Measurements from ENCODE around the gene RASSF7.
A peak's percentile ranks its signal among the peaks of the same experiment; 100 is the strongest.
"Not testable (repeated sequence)": the region's sequence is repeated elsewhere in the genome, so short reads cannot be mapped to it uniquely, and the experiment has no call there.

Gene RASSF7

DNA sequence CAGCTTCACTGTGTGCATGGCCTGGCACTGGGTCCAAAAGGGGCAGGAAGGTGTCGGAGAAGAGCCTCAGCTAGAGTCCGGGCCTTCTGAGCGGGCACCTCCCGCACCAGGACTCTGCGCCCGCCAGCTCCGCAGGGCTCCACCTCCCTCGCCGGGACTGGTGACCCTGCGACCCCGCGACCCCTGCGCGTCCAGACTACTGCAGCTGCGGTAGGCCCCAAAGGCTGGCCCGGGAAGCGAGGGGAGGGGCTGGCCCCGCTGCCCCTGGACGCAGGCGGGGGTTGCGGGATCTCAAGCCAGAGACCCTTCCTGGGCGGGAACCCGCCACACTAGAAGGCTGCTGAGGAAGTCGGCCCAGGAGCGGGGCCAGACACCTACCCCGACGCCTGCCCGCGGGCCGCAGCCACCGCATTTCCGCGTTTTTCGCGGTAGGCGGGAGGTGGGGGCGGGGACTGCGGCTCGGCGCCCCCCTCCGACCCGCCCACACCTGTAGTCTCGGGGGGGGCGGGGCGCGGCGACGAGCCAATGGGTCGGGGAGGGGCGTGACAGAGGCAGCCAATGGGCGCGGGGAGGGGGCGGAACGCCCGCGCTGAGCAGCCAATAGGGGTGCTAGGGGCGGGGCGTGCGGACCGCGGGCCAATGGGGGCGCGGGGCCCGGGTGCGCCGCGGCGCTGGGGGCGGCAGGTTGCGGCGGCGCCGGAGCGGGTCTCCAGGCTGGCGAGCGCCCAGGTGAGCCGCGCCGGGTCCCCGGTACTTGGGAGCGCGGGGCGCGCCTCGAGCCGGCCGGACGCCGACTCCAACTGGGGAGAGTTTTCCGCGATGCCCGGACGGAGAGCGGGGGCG lies at the start of gene RASSF7, which contains the start of gene LMNTD2:
Gene RASSF7 (plus strand): TSS at position 666 of the 843 bp plus-strand sequence. CDS start 799 bp downstream, outside the sequence.
Gene LMNTD2 (minus strand): TSS at position 434 of the 843 bp plus-strand sequence. CDS start 22 bp downstream, at position 412.
- DNase-seq (ENCODE audit: low read depth) = peak; percentile 95

- no peak for DNase-seq (ENCODE audit: low read depth)
Measured at GRCh38 chr11:512761-513595, 47.8 kb upstream of the RASSF7 start.

- DNase-seq (ENCODE audit: low read depth) = no peak
Measured at GRCh38 chr11:514606-515005, 46.2 kb upstream of the RASSF7 start.

DNA sequence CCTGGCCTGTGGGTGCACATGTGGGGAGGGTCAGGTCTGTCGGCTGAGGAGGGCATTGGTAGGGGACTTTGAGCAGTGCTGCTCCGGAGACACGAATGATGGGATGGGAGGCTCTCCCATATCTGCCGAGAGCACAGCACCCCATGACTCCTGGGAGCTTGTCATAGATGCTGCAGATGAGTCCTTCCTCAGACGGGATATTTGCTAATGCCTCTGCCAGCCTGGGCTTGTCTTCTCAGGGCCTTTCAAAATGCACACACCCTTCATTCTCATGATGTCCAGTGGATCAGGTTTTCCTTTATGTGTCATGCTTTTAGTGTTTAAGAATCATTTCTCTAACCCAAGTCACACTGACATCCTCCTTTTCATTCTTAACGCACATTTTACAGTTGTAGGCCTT lies 45.6 kb upstream of the RASSF7 start:
- no peak for DNase-seq (ENCODE audit: low read depth)

- no peak for DNase-seq (ENCODE audit: low read depth)
Measured at GRCh38 chr11:516400-516799, 44.4 kb upstream of the RASSF7 start.

DNA sequence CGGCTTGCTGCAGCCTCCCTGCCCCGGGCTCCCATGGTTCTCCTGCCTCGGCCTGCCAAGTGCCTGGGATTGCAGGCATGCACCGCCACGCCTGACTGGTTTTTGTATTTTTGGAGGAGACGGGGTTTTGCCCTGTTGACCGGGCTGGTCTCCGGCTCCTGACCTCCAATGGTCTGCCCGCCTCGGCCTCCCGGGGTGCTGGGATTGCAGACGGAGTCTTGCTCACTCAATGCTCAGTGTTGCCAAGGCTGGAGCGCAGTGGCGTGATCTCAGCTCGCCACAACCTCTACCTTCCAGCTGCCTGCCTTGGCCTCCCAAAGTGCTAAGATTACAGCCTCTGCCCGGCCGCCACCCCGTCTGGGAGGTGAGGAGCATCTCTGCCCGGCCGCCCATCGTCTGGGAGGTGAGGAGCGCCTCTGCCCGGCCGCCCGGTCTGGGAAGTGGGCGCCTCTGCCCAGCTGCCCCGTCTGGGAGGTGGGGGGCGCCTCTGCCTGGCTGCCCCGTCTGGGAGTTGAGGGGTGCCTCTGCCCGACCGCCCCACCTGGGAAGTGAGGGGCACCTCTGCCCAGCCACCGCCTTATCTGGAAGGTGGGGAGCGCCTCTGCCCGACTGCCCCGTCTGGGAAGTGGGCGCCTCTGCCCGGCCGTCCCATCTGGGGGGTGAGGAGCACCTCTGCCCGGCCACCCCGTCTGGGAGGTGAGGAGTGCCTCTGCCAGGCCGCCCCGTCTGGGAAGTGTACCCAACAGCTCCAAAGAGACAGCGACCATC lies 43.7 kb upstream of the RASSF7 start:
- DNase-seq (ENCODE audit: low read depth) = not testable (repeated sequence)

GRCh38 chr11:518463-519202 lies 42.1 kb upstream of the RASSF7 start:
- DNase-seq (ENCODE audit: low read depth) = peak; percentile 78

DNA sequence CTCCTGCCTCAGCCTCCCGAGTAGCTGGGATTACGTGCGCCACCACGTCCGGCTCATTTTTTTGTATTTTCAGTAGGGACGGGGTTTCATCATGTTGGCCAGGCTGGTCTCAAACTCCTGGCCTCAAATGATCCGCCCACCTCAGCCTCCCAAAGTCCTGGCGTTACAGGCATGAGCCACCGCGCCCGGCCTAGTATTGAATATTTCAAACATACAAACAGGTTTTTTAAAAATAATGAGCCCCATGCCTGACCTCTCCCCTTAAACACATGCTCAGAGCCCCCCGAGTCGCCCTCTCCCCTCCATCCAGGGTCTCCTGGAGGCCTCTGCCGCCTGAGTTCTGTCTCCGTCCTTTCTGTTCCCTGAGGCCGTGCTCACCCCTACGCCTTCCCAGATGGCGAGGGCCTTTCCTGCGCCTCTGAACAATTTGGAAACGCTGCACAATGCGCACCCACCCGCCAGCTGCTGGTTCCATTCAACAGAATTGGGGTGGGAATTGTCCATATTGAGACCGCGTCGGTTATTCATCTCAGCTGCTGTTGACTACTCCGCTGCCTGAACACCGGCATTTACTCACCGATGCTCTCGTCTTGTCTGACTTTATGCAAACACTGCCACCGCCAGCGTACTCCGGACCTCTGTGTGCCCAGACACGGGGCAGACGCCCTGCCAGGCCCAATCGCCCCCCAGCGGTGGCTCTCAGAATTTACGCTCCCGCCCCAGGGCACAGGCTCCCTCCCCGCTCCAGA lies 40.2 kb upstream of the RASSF7 start:
- no peak for DNase-seq (ENCODE audit: low read depth)

DNA sequence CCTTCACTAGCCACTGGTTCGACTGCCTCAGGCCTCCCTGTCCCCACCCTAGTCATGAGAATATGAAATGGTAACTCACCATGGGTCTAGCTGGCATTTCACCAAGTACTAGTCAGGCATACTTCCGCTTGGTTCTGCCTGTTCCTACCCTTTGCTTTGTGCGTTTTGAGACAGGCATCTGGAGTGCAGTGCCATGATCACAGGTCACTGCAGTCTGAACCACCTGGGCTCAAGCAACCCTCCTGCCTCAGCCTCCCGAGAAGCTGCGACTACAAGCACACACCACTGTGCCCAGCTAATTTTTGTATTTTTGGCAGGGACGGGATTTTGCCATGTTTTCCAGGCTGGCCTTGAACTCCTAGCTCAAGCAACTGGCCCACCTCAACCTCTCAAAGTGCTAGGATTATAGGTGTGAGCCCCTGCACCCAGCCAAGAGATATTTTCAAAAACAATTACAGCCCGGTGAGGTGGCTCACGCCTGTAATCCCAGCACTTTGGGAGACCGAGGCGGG lies 39.5 kb upstream of the RASSF7 start:
- DNase-seq (ENCODE audit: low read depth) = no peak

- no peak for DNase-seq (ENCODE audit: low read depth)
Measured at GRCh38 chr11:526192-526591, 34.6 kb upstream of the RASSF7 start.

DNA sequence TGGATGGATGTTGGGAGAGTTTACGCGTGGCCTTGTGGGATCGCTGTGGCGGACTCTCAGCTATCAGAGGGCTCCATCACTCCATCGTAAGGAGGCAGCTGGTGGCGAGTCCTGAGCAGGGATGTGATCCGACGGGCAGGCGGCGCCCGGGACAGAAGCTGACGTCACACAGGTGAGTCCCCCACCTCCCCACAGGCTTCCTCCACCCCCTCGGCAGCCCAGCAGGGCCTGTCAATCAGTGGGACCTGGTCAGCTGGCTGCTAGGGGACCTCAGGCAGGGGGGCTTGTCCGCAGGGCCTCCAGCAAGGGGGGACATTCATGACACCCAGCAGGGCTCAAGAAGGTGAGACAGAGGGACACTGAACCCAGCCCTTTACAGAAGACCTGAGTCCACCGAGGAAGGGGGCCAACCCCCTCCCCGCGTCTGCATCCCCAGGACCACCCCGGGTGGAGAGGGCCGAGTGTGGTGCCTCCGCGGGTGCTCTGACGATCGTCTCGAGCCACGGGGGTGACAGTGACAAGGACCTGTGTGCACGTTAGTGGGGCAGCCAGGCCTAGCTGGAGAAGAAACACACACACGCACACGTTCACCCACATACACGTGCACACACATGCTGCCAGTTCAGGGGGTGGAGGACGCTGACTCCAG lies 32.5 kb upstream of the RASSF7 start:
- no peak for DNase-seq (ENCODE audit: low read depth)

- DNase-seq (ENCODE audit: low read depth) = no peak
Measured at GRCh38 chr11:528815-529727, 31.7 kb upstream of the RASSF7 start.

GRCh38 chr11:529728-530411 lies 30.9 kb upstream of the RASSF7 start:
- no peak for DNase-seq (ENCODE audit: low read depth)

DNA sequence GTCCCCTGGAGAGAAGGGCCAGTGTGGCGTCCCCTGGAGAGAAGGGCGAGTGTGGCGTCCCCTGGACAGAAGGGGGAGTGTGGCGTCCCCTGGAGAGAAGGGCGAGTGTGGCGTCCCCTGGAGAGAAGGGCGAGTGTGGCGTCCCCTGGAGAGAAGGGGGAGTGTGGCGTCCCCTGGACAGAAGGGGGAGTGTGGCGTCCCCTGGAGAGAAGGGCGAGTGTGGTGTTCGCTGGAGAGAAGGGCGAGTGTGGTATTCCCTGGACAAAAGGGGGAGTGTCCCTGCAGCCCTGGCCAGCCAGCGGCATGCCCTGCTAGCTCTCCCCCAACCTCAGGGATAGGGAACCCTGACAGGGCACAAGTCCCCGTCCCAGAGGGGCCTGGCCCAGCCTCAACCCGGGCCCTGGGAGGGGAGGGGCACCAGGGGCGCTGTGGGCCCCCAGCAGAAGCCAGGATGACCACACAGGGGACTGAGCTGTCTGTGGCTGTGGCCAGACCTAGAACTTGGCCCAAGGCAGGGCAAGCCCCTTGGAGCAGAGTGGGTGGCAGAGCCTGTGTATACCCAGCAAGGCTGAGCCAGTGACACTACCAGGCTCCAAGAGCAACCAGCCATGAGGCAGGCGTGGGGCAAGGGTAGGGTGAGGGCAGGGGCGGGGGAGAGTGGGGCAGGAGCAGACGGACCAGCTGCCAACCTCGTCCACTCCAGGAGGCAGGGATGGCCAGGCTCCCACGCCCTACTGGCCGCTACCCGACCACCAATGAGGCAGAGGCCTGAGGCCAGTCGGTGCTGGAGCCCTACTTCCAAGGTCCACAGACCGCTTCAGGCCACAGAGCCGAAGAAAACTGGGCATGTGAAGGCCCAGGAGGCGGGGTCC lies 29.6 kb upstream of the RASSF7 start:
- DNase-seq (ENCODE audit: low read depth) = no peak

- no peak for DNase-seq (ENCODE audit: low read depth)
Measured at GRCh38 chr11:531919-532526, 28.7 kb upstream of the RASSF7 start.

- no peak for DNase-seq (ENCODE audit: low read depth)
Measured at GRCh38 chr11:532527-532985, 28.2 kb upstream of the RASSF7 start.

Measured in stimulated activated CD4-positive, alpha-beta T cell treated with anti-CD3 and anti-CD28 coated beads, Interleukin-2, amount 100 ng/mL, for 4 hours (primary cell).